DND-41 (cell line): ENCODE results near the gene COG5.

Experiments
- ATAC-seq: fragments of 200-7000 bp; cut with Tn5 transposase; 3 replicates; pipeline ENCODE4 v1.9.1; 2021; ENCODE audit warnings: low read depth; ENCODE audit not compliant: insufficient read depth
- DNase-seq: peaks from one replicate; pipeline ENCODE4 v3.0.0-alpha.2; 2020
- H2AFZ ChIP-seq: 2 replicates; pipeline ENCODE4 v1.6.0; 2012; ENCODE audit warnings: low read depth, low read length
- H3K27ac ChIP-seq: 2 replicates; pipeline ENCODE4 v1.5.1; 2012; ENCODE audit warnings: low read length, inconsistent platforms
- H3K27me3 ChIP-seq: fragments of 200-600 bp; sonication (generic); 2 replicates; pipeline ENCODE4 v1.6.0; 2012; ENCODE audit warnings: low read length, mild to moderate bottlenecking, inconsistent platforms; ENCODE audit not compliant: insufficient read depth, poor library complexity
- H3K36me3 ChIP-seq: 2 replicates; pipeline ENCODE4 v1.5.1; 2012; ENCODE audit warnings: low read length, inconsistent platforms; ENCODE audit not compliant: insufficient read depth
- H3K4me1 ChIP-seq: 2 replicates; pipeline ENCODE4 v1.5.1; 2012; ENCODE audit warnings: mild to moderate bottlenecking, low read length; ENCODE audit not compliant: insufficient read depth
- H3K4me2 ChIP-seq: 2 replicates; pipeline ENCODE4 v1.6.0; 2012; ENCODE audit warnings: mild to moderate bottlenecking, moderate library complexity, low read length, inconsistent platforms; ENCODE audit not compliant: insufficient read depth
- H3K4me3 ChIP-seq, 2 experiments: fragments of 200-600 bp in 1 of 2; shearing (Covaris generic) in 1 of 2; 2 replicates each; pipeline ENCODE4 v1.5.1; 2012 to 2016; ENCODE audit warnings: inconsistent platforms in 2 of 2, low read length in 2 of 2, mild to moderate bottlenecking in 2 of 2, low read depth in 1 of 2, moderate library complexity in 1 of 2
- H3K79me2 ChIP-seq: 2 replicates; pipeline ENCODE4 v1.6.0; 2012; ENCODE audit warnings: low read length, inconsistent platforms; ENCODE audit not compliant: insufficient read depth
- H3K9ac ChIP-seq: 2 replicates; pipeline ENCODE4 v1.6.0; 2012; ENCODE audit warnings: low read depth, mild to moderate bottlenecking, inconsistent platforms, low read length, moderate library complexity
- H3K9me3 ChIP-seq: 2 replicates; pipeline ENCODE4 v1.5.1; 2012; ENCODE audit warnings: low read length, moderate library complexity, mild to moderate bottlenecking, inconsistent platforms; ENCODE audit not compliant: insufficient read depth, severe bottlenecking
- H4K20me1 ChIP-seq: 2 replicates; pipeline ENCODE4 v1.6.0; 2012; ENCODE audit warnings: low read length; ENCODE audit not compliant: insufficient read depth
- EZH2 ChIP-seq: IDR thresholded peaks from 3 replicates; pipeline ENCODE4 v1.6.1; 2012; ENCODE audit warnings: borderline replicate concordance, low read depth, mild to moderate bottlenecking, moderate library complexity, low read length, inconsistent platforms; ENCODE audit not compliant: severe bottlenecking
- TF ChIP-seq, protein P1 (sequence below): IDR thresholded peaks from 2 replicates; pipeline ENCODE4 v1.5.1; 2012; ENCODE audit warnings: borderline replicate concordance, low read length, moderate library complexity, mild to moderate bottlenecking; ENCODE audit not compliant: poor library complexity, severe bottlenecking; ENCODE audit errors: extremely low read depth

The COG5 gene

GRCh38 chr7:107494315-107494751 is 69.4 kb downstream of the COG5 start:
- Histone ChIP-seq H3K27me3 (no peaks in the 10 kb centered on the region), H3K79me2 (peaks cover 17% of the 10 kb centered on the region), H4K20me1 (peaks cover 15% of the 10 kb centered on the region), H3K36me3 (no peaks in the 10 kb centered on the region; the same call in 1 of the 2 replicates), H3K9me3 (no peaks in the 10 kb centered on the region), H3K4me1 (no peaks in the 10 kb centered on the region), H3K27ac (no peak overlapping the region), H3K4me2 (no peak overlapping the region), H3K9ac (no peak overlapping the region), H2AFZ (no peak overlapping the region), H3K4me3 (no peak overlapping the region)
- no peak for DNase-seq
- TF ChIP-seq EZH2 = no peak
- TF ChIP-seq, protein P1, sequence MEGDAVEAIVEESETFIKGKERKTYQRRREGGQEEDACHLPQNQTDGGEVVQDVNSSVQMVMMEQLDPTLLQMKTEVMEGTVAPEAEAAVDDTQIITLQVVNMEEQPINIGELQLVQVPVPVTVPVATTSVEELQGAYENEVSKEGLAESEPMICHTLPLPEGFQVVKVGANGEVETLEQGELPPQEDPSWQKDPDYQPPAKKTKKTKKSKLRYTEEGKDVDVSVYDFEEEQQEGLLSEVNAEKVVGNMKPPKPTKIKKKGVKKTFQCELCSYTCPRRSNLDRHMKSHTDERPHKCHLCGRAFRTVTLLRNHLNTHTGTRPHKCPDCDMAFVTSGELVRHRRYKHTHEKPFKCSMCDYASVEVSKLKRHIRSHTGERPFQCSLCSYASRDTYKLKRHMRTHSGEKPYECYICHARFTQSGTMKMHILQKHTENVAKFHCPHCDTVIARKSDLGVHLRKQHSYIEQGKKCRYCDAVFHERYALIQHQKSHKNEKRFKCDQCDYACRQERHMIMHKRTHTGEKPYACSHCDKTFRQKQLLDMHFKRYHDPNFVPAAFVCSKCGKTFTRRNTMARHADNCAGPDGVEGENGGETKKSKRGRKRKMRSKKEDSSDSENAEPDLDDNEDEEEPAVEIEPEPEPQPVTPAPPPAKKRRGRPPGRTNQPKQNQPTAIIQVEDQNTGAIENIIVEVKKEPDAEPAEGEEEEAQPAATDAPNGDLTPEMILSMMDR = no peak
- no peak for ATAC-seq

GRCh38 chr7:107492875-107493274 is 70.8 kb downstream of the COG5 start:
- DNase-seq = no peak
- no peaks in the 10 kb centered on the region for H3K9me3 ChIP-seq
- no peaks in the 10 kb centered on the region for H3K4me1 ChIP-seq
- TF ChIP-seq, protein P1 = no peak
- TF ChIP-seq EZH2 = no peak
- H3K36me3 ChIP-seq = no peaks in the 10 kb centered on the region; the same call in 1 of the 2 replicates
- no peak overlapping the region for H2AFZ ChIP-seq
- no peak overlapping the region for H3K9ac ChIP-seq
- ATAC-seq = no peak
- H3K4me3 ChIP-seq = no peak overlapping the region
- peaks cover 17% of the 10 kb centered on the region for H3K79me2 ChIP-seq
- no peak overlapping the region for H3K27ac ChIP-seq
- H4K20me1 ChIP-seq = peaks cover 15% of the 10 kb centered on the region
- no peaks in the 10 kb centered on the region for H3K27me3 ChIP-seq
- H3K4me2 ChIP-seq = no peak overlapping the region

- Histone ChIP-seq H3K27ac (no peak overlapping the region), H3K4me1 (no peaks in the 10 kb centered on the region), H3K36me3 (no peaks in the 10 kb centered on the region), H4K20me1 (no peaks in the 10 kb centered on the region), H2AFZ (no peak overlapping the region), H3K79me2 (no peaks in the 10 kb centered on the region), H3K9ac (no peak overlapping the region), H3K9me3 (no peaks in the 10 kb centered on the region), H3K27me3 (no peaks in the 10 kb centered on the region), H3K4me2 (no peak overlapping the region), H3K4me3 (no peak overlapping the region)
- DNase-seq = no peak
- no peak for ATAC-seq
- no peak for TF ChIP-seq EZH2
- TF ChIP-seq, protein P1 = no peak
Observed at GRCh38 chr7:107486041-107486440, 77.7 kb downstream of the COG5 start.

GRCh38 chr7:107482571-107482970 is 81.1 kb downstream of the COG5 start:
- DNase-seq (no peak), ATAC-seq (no peak)
- Histone ChIP-seq H3K4me2 (no peak overlapping the region), H4K20me1 (no peaks in the 10 kb centered on the region), H2AFZ (no peak overlapping the region), H3K36me3 (no peaks in the 10 kb centered on the region), H3K4me1 (no peaks in the 10 kb centered on the region), H3K4me3 (no peak overlapping the region), H3K27me3 (no peaks in the 10 kb centered on the region), H3K79me2 (no peaks in the 10 kb centered on the region), H3K9me3 (no peaks in the 10 kb centered on the region), H3K9ac (no peak overlapping the region), H3K27ac (no peak overlapping the region)
- no peak for TF ChIP-seq EZH2
- TF ChIP-seq, protein P1 = no peak
